ENCODE measurements around the gene PPP1R3C. TPM values are rescaled to one million over a fixed set of nuclear protein-coding genes. Genes with fewer than 3 reads are reported as not detected.
A peak's percentile ranks its signal among the peaks of the same experiment; 100 is the strongest.

The PPP1R3C gene
- total RNA-seq, 2 experiments from 2014 or later: not detected

GRCh38 chr10:91652364-91652763, 19.5 kb upstream of the PPP1R3C start:
- no peaks in the 10 kb centered on the region for H3K9me3 Mint-ChIP-seq (ENCODE audit: insufficient read depth)
- H3K27me3 Mint-ChIP-seq (ENCODE audit: low read depth): peaks cover 8% of the 10 kb centered on the region
- no peaks in the 10 kb centered on the region for H3K36me3 Mint-ChIP-seq (ENCODE audit: low read depth)
- H3K4me1 Mint-ChIP-seq (ENCODE audit: low read depth): no peaks in the 10 kb centered on the region
- no peak overlapping the region for H3K27ac Mint-ChIP-seq
- CTCF ChIA-PET: no interaction called here
- ATAC-seq (no peak), DNase-seq (no peak)
- POLR2A ChIA-PET: no interaction called here
- no peak overlapping the region for H3K4me3 Mint-ChIP-seq

- Mint-ChIP-seq H3K27ac (no peak overlapping the region), H3K4me3 (no peak overlapping the region), H3K27me3 (ENCODE audit: low read depth) (peaks cover 31% of the 10 kb centered on the region), H3K4me1 (ENCODE audit: low read depth) (no peaks in the 10 kb centered on the region), H3K36me3 (ENCODE audit: low read depth) (no peaks in the 10 kb centered on the region), H3K9me3 (ENCODE audit: insufficient read depth) (no peaks in the 10 kb centered on the region)
- no peak for DNase-seq
- CTCF ChIA-PET: interaction anchor here (1.7 kb wide), 1 partner anchor 8 kb away, joined by 8 read pairs; no protein-coding TSS in a partner anchor
- POLR2A ChIA-PET: no interaction called here
- no peak for ATAC-seq
Measured at GRCh38 chr10:91643700-91644099, 10.8 kb upstream of the PPP1R3C start.

GRCh38 chr10:91642831-91643692, 10.2 kb upstream of the PPP1R3C start:
- H3K36me3 Mint-ChIP-seq (ENCODE audit: low read depth): no peaks in the 10 kb centered on the region
- ATAC-seq: no peak
- H3K4me3 Mint-ChIP-seq: no peak overlapping the region
- no peaks in the 10 kb centered on the region for H3K4me1 Mint-ChIP-seq (ENCODE audit: low read depth)
- ChIA-PET POLR2A (no interaction called here), CTCF (interaction anchor here (1.7 kb wide), 1 partner anchor 8 kb away, joined by 8 read pairs; no protein-coding TSS in a partner anchor)
- H3K27me3 Mint-ChIP-seq (ENCODE audit: low read depth): peaks cover 28% of the 10 kb centered on the region
- no peaks in the 10 kb centered on the region for H3K9me3 Mint-ChIP-seq (ENCODE audit: insufficient read depth)
- no peak overlapping the region for H3K27ac Mint-ChIP-seq
- DNase-seq: no peak

GRCh38 chr10:91636892-91637291, 4.0 kb upstream of the PPP1R3C start:
- Mint-ChIP-seq H3K36me3 (ENCODE audit: low read depth) (no peaks in the 10 kb centered on the region), H3K4me3 (no peak overlapping the region), H3K9me3 (ENCODE audit: insufficient read depth) (no peaks in the 10 kb centered on the region), H3K27me3 (ENCODE audit: low read depth) (peaks cover 36% of the 10 kb centered on the region), H3K27ac (no peak overlapping the region), H3K4me1 (ENCODE audit: low read depth) (peaks cover 8% of the 10 kb centered on the region)
- POLR2A ChIA-PET: no interaction called here
- CTCF ChIA-PET: interaction anchor here (2.5 to 5.9 kb wide), 3 partner anchors 246 to 337 kb away, joined by 13 to 99 read pairs (median 19); no protein-coding TSS in a partner anchor
- no peak for DNase-seq
- ATAC-seq: no peak

DNA sequence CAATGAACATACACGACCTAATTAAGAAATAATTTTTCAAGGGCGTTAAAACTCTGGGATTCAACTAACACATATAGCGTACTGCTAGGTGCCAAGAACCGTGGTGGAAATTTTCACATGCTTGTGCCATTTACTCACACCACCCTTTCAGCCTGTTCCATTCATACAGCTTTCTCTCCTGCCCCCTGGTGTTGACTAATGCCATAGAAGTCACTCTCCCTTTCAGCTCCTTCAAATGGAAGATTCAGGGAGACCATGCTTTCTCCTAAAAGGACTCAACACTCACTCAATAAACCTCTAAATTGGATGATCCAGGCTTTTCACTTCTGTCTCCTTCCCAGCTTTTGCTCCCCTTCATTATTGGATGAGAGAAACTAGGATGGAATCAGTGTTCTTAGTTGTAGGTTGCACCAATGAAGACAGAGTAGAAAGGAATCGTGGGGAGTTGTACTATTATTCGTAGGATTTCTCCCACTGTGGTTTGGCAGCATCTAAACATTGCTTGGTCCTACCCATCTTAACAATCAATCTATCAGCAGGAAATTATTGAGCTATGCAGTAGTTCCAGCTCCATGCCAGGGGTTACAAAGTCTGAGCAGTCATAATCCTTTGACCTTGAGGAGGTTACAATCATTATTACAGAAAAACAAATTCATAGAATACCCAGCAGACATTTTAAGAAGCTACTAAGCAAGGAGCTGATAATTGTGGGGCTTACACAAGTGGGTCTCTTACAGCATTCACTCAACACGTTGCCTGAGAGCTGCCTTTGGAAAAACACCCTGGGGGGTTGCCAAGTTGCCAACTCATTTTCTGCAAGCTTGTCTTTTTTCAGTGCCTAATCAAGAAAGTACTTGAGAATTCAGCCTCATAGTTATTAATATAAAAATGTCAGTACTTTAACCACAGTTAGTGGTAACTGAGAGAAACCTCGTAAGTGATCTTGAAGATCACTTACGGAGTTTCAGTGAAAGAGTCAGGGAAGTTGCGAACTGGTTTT, 2.8 kb upstream of the PPP1R3C start:
- POLR2A ChIA-PET: interaction anchor here (1.0 kb wide), 1 partner anchor 245 kb away, joined by 3 read pairs; no protein-coding TSS in a partner anchor
- no peaks in the 10 kb centered on the region for H3K9me3 Mint-ChIP-seq (ENCODE audit: insufficient read depth)
- DNase-seq (peak; percentile 66), ATAC-seq (peak; percentile 59)
- CTCF ChIA-PET: interaction anchor here (0.9 to 5.9 kb wide), 23 partner anchors 8 to 756 kb away, joined by 3 to 99 read pairs (median 5); no protein-coding TSS in a partner anchor
- peaks cover 8% of the 10 kb centered on the region for H3K4me1 Mint-ChIP-seq (ENCODE audit: low read depth)
- no peak overlapping the region for H3K4me3 Mint-ChIP-seq
- H3K27me3 Mint-ChIP-seq (ENCODE audit: low read depth): peaks cover 41% of the 10 kb centered on the region
- no peaks in the 10 kb centered on the region for H3K36me3 Mint-ChIP-seq (ENCODE audit: low read depth)
- H3K27ac Mint-ChIP-seq: no peak overlapping the region

- POLR2A ChIA-PET: interaction anchor here (1.0 kb wide), 1 partner anchor 244 kb away, joined by 3 read pairs; no protein-coding TSS in a partner anchor
- Mint-ChIP-seq H3K9me3 (ENCODE audit: insufficient read depth) (no peaks in the 10 kb centered on the region), H3K4me1 (ENCODE audit: low read depth) (peaks cover 8% of the 10 kb centered on the region), H3K27ac (no peak overlapping the region), H3K27me3 (ENCODE audit: low read depth) (peaks cover 43% of the 10 kb centered on the region), H3K36me3 (ENCODE audit: low read depth) (no peaks in the 10 kb centered on the region), H3K4me3 (no peak overlapping the region)
- no peak for ATAC-seq
- DNase-seq: no peak
- CTCF ChIA-PET: interaction anchor here (0.8 to 5.9 kb wide), 24 partner anchors 8 to 755 kb away, joined by 3 to 99 read pairs (median 5); no protein-coding TSS in a partner anchor
Measured at GRCh38 chr10:91634898-91635297, 2.0 kb upstream of the PPP1R3C start.

GRCh38 chr10:91634246-91634645, 1.4 kb upstream of the PPP1R3C start:
- ChIA-PET CTCF (interaction anchor here (0.6 to 5.9 kb wide), 12 partner anchors 12 to 628 kb away, joined by 3 to 99 read pairs (median 6); no protein-coding TSS in a partner anchor), POLR2A (no interaction called here)
- ATAC-seq (no peak), DNase-seq (no peak)
- Mint-ChIP-seq H3K27ac (no peak overlapping the region), H3K4me3 (no peak overlapping the region), H3K9me3 (ENCODE audit: insufficient read depth) (no peaks in the 10 kb centered on the region), H3K27me3 (ENCODE audit: low read depth) (peaks cover 45% of the 10 kb centered on the region), H3K4me1 (ENCODE audit: low read depth) (peaks cover 8% of the 10 kb centered on the region), H3K36me3 (ENCODE audit: low read depth) (no peaks in the 10 kb centered on the region)

DNA sequence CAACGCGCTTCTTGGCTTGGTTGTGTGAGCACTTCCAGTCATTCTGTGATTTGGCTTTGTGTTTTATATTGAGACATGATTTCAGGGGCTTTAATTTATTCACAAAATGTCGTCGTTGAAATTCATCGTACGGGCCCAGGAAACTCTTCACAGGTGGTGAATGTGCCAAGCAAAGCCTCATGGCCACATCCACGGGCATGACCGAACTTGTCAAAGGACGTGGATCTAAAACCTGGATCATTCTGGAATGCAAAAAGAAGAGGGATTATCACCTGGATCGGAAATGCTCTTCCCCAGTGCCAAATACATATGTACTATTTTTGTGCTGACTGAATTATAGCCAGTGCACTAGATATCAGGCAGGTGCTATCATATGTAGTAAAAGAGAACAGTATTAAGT, 2.2 kb downstream of the PPP1R3C start:
- H3K36me3 Mint-ChIP-seq (ENCODE audit: low read depth): no peaks in the 10 kb centered on the region
- no peak for DNase-seq
- no peak for ATAC-seq
- no peak overlapping the region for H3K27ac Mint-ChIP-seq
- no peak overlapping the region for H3K4me3 Mint-ChIP-seq
- ChIA-PET POLR2A (no interaction called here), CTCF (no interaction called here)
- peaks cover 46% of the 10 kb centered on the region for H3K27me3 Mint-ChIP-seq (ENCODE audit: low read depth)
- H3K4me1 Mint-ChIP-seq (ENCODE audit: low read depth): peaks cover 8% of the 10 kb centered on the region
- H3K9me3 Mint-ChIP-seq (ENCODE audit: insufficient read depth): no peaks in the 10 kb centered on the region

DNA sequence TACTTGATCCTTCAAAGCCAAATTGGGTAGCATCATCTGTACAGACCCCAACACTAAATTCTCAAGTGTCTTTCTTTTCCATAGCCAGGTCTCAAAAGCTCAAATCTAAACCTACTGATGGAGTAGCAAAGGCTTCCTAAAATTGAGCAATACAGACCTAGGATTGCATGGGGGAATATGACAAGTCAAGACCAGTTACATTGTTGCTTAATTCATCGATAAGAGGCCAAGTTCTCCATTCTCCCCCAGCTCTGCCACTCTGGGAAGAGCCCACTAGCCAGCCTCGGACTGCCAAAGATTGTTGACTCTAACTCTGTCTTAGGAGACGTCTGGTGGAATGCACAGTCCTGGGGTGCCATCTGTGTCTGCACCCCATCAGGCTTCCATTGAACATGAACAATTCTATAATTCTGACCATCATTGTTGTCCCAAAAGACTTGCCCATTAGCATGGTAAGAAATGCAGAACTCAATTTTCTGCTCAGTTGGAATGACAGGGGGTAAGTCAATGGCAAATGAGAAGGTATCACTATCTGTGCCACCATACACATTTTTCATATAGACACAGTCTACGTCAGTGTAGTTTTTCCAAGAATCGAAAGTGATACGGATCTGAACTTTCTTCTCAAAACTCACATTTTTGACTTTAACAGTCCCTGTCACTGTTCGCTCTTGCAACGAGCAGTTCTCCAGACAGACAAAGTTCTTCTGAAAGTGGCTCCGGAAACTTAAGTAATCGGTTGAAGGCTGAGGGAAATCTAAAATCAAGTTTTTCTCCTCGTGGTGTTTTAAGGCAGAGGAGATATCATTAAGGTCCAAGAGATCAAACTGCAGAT, 2.9 kb downstream of the PPP1R3C start:
- H3K4me3 Mint-ChIP-seq: no peak overlapping the region
- no peak for DNase-seq
- ATAC-seq: no peak
- CTCF ChIA-PET: interaction anchor here (0.8 kb wide), 1 partner anchor 332 kb away, joined by 3 read pairs; no protein-coding TSS in a partner anchor
- POLR2A ChIA-PET: no interaction called here
- H3K4me1 Mint-ChIP-seq (ENCODE audit: low read depth): peaks cover 8% of the 10 kb centered on the region
- no peaks in the 10 kb centered on the region for H3K36me3 Mint-ChIP-seq (ENCODE audit: low read depth)
- H3K9me3 Mint-ChIP-seq (ENCODE audit: insufficient read depth): no peaks in the 10 kb centered on the region
- peaks cover 40% of the 10 kb centered on the region for H3K27me3 Mint-ChIP-seq (ENCODE audit: low read depth)
- no peak overlapping the region for H3K27ac Mint-ChIP-seq

DNA sequence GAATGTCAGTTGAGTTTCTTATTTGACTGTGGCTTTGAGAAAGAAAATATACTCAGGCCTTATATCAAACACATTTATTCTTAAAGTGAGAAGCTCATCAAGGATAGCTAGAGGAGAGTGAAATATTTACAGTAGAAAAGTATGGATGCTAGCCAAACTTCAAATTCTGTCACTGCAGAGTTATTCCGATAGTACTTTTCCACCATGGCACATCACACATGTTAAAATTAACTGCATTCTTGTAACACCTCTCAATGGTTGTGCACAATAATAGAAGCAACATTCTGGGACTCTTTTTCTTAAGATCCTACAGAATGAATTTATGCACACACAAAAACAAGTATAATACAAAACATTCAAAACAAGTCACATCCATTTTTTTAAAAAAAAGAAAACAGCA, 4.5 kb downstream of the PPP1R3C start:
- DNase-seq (no peak), ATAC-seq (no peak)
- Mint-ChIP-seq H3K4me1 (ENCODE audit: low read depth) (peaks cover 6% of the 10 kb centered on the region), H3K4me3 (no peak overlapping the region), H3K36me3 (ENCODE audit: low read depth) (no peaks in the 10 kb centered on the region), H3K9me3 (ENCODE audit: insufficient read depth) (no peaks in the 10 kb centered on the region), H3K27ac (no peak overlapping the region), H3K27me3 (ENCODE audit: low read depth) (peaks cover 36% of the 10 kb centered on the region)
- CTCF ChIA-PET: no interaction called here
- POLR2A ChIA-PET: no interaction called here

Data from activated CD8-positive, alpha-beta T cell treated with anti-CD3 and anti-CD28 coated beads, Interleukin-2, amount 10 ng/mL, durations not matched to agents 7 days and 5 days (primary cell).